B cell (primary cell): Measurements from ENCODE around the gene DCAF15. TPM values are rescaled to one million over a fixed set of nuclear protein-coding genes. Genes with fewer than 3 reads are reported as not detected.
"Not testable (repeated sequence)": the region's sequence is repeated elsewhere in the genome, so short reads cannot be mapped to it uniquely, and the experiment has no call there.

Experiments used
- ATAC-seq: fragments of 200-7000 bp; cut with Tn5 transposase; one replicate; pipeline ENCODE4 v1.10.0; 2021; ENCODE audit warnings: low read depth, mild to moderate bottlenecking, moderate number of reproducible peaks, moderate library complexity
- CTCF ChIA-PET: fragments of 350-600 bp; sonication (Branson Sonifier 250); formaldehyde crosslinking; loops from one replicate; lab custom pipeline; 2021; ENCODE audit warnings: antibody characterized with exemption, inconsistent platforms; lab: Charles Lee
- POLR2A ChIA-PET: fragments of 350-600 bp; sonication (Branson Sonifier 250); formaldehyde crosslinking; loops from one replicate; lab custom pipeline; 2021; ENCODE audit warnings: antibody characterized with exemption; lab: Charles Lee
- DNase-seq: peaks from one replicate; pipeline ENCODE4 v3.0.0; 2013
- H2AFZ ChIP-seq: 2 replicates; pipeline ENCODE4 v1.6.1; 2012; ENCODE audit warnings: mild to moderate bottlenecking, low read depth, low read length; ENCODE audit not compliant: insufficient read depth, poor library complexity, severe bottlenecking
- H3K27ac ChIP-seq, 2 donors: 1 replicate in 1 of 2; 2 replicates in 1 of 2; pipeline ENCODE4 v1.5.1; 2012 to 2013; ENCODE audit warnings: low read length in 2 of 2, mild to moderate bottlenecking in 2 of 2, moderate library complexity in 1 of 2
- H3K27me3 ChIP-seq, 4 experiments: fragments of 200-600 bp in 1 of 4; sonication (generic) in 1 of 4; replicated peaks in 1 of 4; 1 replicate in 2 of 4; 2 replicates in 2 of 4; pipeline versions ENCODE4 v1.6.1 to v1.7.0; 2013 to 2016; ENCODE audit warnings: low read length in 3 of 4, mild to moderate bottlenecking in 2 of 4, mixed read lengths in 1 of 4, moderate library complexity in 1 of 4; ENCODE audit not compliant: insufficient read depth in 4 of 4, control insufficient read depth in 3 of 4; ENCODE audit errors: control extremely low read depth in 1 of 4
- H3K36me3 ChIP-seq, 2 experiments: replicated peaks in 1 of 2; 1 replicate in 1 of 2; 2 replicates in 1 of 2; pipeline versions ENCODE4 v1.6.1 to v1.7.1; 2013; ENCODE audit warnings: low read length in 1 of 2; ENCODE audit not compliant: insufficient read depth in 2 of 2, control insufficient read depth in 1 of 2; ENCODE audit errors: control extremely low read depth in 1 of 2, extremely low read depth in 1 of 2
- H3K4me1 ChIP-seq, 2 donors: fragments of 200-600 bp in 1 of 2; sonication (generic) in 1 of 2; 1 replicate in 1 of 2; 2 replicates in 1 of 2; pipeline versions ENCODE4 v1.5.1 to v1.6.1; 2013 to 2017; ENCODE audit warnings: low read length in 2 of 2; ENCODE audit not compliant: control insufficient read depth in 2 of 2, insufficient read depth in 2 of 2
- H3K4me2 ChIP-seq: replicated peaks from 2 replicates; pipeline ENCODE3; 2012; ENCODE audit warnings: mild to moderate bottlenecking, low read depth, low read length; ENCODE audit not compliant: poor library complexity, severe bottlenecking
- H3K4me3 ChIP-seq, 5 experiments: fragments of 200-600 bp in 1 of 5; sonication (generic) in 1 of 5; 1 replicate in 3 of 5; 2 replicates in 2 of 5; pipeline versions ENCODE4 v1.5.1 to v1.7.0; 2011 to 2016; ENCODE audit warnings: low read length in 4 of 5, mild to moderate bottlenecking in 4 of 5, low read depth in 2 of 5, control low read depth in 1 of 5, moderate library complexity in 1 of 5; ENCODE audit not compliant: insufficient read depth in 1 of 5; ENCODE audit errors: control extremely low read depth in 1 of 5, extremely low read depth in 1 of 5
- H3K79me2 ChIP-seq: fragments of 200-600 bp; sonication (generic); one replicate; pipeline ENCODE4 v1.6.0; 2016; ENCODE audit warnings: low read length; ENCODE audit not compliant: control insufficient read depth, insufficient read depth
- H3K9ac ChIP-seq: fragments of 200-600 bp; sonication (generic); 2 replicates; pipeline ENCODE4 v1.6.1; 2017; ENCODE audit warnings: mild to moderate bottlenecking, low read length, moderate library complexity
- H3K9me3 ChIP-seq, 3 donors: one replicate each; pipeline versions ENCODE4 v1.6.1 to v1.7.1; 2013; ENCODE audit warnings: low read length in 2 of 3; ENCODE audit not compliant: control insufficient read depth in 2 of 3, insufficient read depth in 1 of 3; ENCODE audit errors: control extremely low read depth in 1 of 3
- H4K20me1 ChIP-seq: 2 replicates; pipeline ENCODE4 v1.6.0; 2012; ENCODE audit warnings: mild to moderate bottlenecking, low read length; ENCODE audit not compliant: insufficient read depth, control insufficient read depth, poor library complexity, severe bottlenecking
- H3K27ac Mint-ChIP-seq: one replicate; pipeline ENCODE4 v1.8.0; 2021; ENCODE audit warnings: mixed read lengths
- H3K27me3 Mint-ChIP-seq: one replicate; pipeline ENCODE4 v1.8.0; 2021; ENCODE audit warnings: mixed read lengths
- H3K4me1 Mint-ChIP-seq: one replicate; pipeline ENCODE4 v1.8.0; 2021; ENCODE audit warnings: mixed read lengths
- H3K4me3 Mint-ChIP-seq: one replicate; pipeline ENCODE4 v1.8.0; 2021; ENCODE audit warnings: mixed read lengths
- H3K9me3 Mint-ChIP-seq: one replicate; pipeline ENCODE4 v1.8.0; 2022; ENCODE audit warnings: mixed read lengths; ENCODE audit not compliant: insufficient read depth
- CTCF ChIP-seq: fragments of 200-600 bp; IDR thresholded peaks from one replicate; pipeline ENCODE4 v1.8.0; 2022; ENCODE audit warnings: antibody characterized with exemption, mild to moderate bottlenecking
- EZH2 ChIP-seq: IDR thresholded peaks from 2 replicates; pipeline ENCODE4 v1.6.1; 2012; ENCODE audit warnings: borderline replicate concordance, low read depth, mild to moderate bottlenecking, moderate library complexity, low read length; ENCODE audit not compliant: insufficient read depth, poor library complexity, severe bottlenecking
- WGBS: methylation state at CpG from one replicate; pipeline ENCODE4 v1.1.5; 2013; ENCODE audit warnings: missing lambda C conversion rate; ENCODE audit not compliant: insufficient coverage; 5-methylcytosine and 5-hydroxymethylcytosine counted together
- intact Hi-C: fragments of 100-400 bp; cut with micrococcal nuclease; formaldehyde crosslinking; loops from one replicate; pipeline ENCODE4 v1.10.0; 2022
- polyA plus RNA-seq: library from polyadenylated mRNA; depleted of rRNA; stranded (reverse); fragments of >200 nt; gene quantifications from 2 replicates; pipeline ENCODE4 v1.2.3, GENCODE V29; 2012
- total RNA-seq, 2 donors: library from RNA; stranded (reverse); fragments of 120-200 nt in 1 of 2; gene quantifications; 1 replicate in 1 of 2; 2 replicates in 1 of 2; pipeline versions ENCODE4 v1.2.3 to v1.2.4, GENCODE V29; 2013 to 2022

The DCAF15 gene
- total and polyA plus RNA-seq, 2 donors (not counting 1 experiment from before 2014, with no cell fraction given), result 116 to 157 TPM

GRCh38 chr19:13972368-13973155, 20.3 kb downstream of the DCAF15 start:
- ATAC-seq (no peak), DNase-seq (no peak)
- Histone ChIP-seq H3K9me3 (no peaks in the 10 kb centered on the region), H3K9ac (no peak overlapping the region), H3K36me3 (peaks cover 0 to 44% of the 10 kb centered on the region in 2 experiments), H2AFZ (no peak overlapping the region), H3K4me1 (peaks cover 0 to 4% of the 10 kb centered on the region in 2 donors), H3K27ac (no peak overlapping the region), H3K27me3 (no peaks in the 10 kb centered on the region), H3K4me2 (no peak overlapping the region), H4K20me1 (no peaks in the 10 kb centered on the region), H3K79me2 (no peaks in the 10 kb centered on the region), H3K4me3 (no peak overlapping the region)
- intact Hi-C loops, result no loop called here
- Mint-ChIP-seq H3K27me3 (no peaks in the 10 kb centered on the region), H3K4me3 (no peak overlapping the region), H3K27ac (no peak overlapping the region), H3K9me3 (no peaks in the 10 kb centered on the region), H3K4me1 (peaks cover 7% of the 10 kb centered on the region)
- ChIA-PET POLR2A (interaction anchor here (0.7 to 1.2 kb wide), 4 partner anchors 12 to 87 kb away, joined by 3 to 5 read pairs (median 4); partner anchors contain the start of gene IL27RA), CTCF (interaction anchor here (0.6 to 2.7 kb wide), 2 partner anchors 50 to 76 kb away, joined by 3 to 7 read pairs; no protein-coding TSS in a partner anchor)
- WGBS, result 98% methylated on average over 30 of the region's 37 CpGs
- TF ChIP-seq CTCF, result no peak
- no peak for TF ChIP-seq EZH2

- ATAC-seq, H3K9me3 ChIP-seq, DNase-seq, intact Hi-C loops, H3K4me3 ChIP-seq, H2AFZ ChIP-seq, H3K4me1 ChIP-seq, CTCF ChIA-PET, H4K20me1 ChIP-seq, H3K9ac ChIP-seq, H3K27me3 ChIP-seq, H3K27ac Mint-ChIP-seq, H3K9me3 Mint-ChIP-seq, H3K4me2 ChIP-seq, H3K79me2 ChIP-seq, H3K27me3 Mint-ChIP-seq, H3K27ac ChIP-seq, H3K4me3 Mint-ChIP-seq: not testable (repeated sequence)
- no CpG with 5 or more reads among the region's 3 CpGs for WGBS
- POLR2A ChIA-PET, result interaction anchor here (0.6 to 0.9 kb wide), 2 partner anchors 52 to 71 kb away, joined by 3 read pairs; no protein-coding TSS in a partner anchor
- H3K4me1 Mint-ChIP-seq, result peaks cover 10% of the 10 kb centered on the region
- H3K36me3 ChIP-seq, result peaks cover 0 to 37% of the 10 kb centered on the region in 2 experiments
Measured at GRCh38 chr19:13973479-13973878, 21.2 kb downstream of the DCAF15 start.
